HG03442 (cell line): Measurements from ENCODE around the gene BTBD1.

Experiments
- ATAC-seq: cut with Tn5 transposase; IDR thresholded peaks from one replicate; pipeline ENCODE4 v1.9.1; 2021; ENCODE audit warnings: mild to moderate bottlenecking, moderate library complexity; ENCODE audit not compliant: unreplicated experiment

BTBD1 gene

GRCh38 chr15:82999426-82999825, 67.6 kb downstream of the BTBD1 start:
- no peak for ATAC-seq

GRCh38 chr15:82995938-82996337, 71.1 kb downstream of the BTBD1 start:
- ATAC-seq, result no peak

GRCh38 chr15:82995076-82995475, 72.0 kb downstream of the BTBD1 start:
- no peak for ATAC-seq

GRCh38 chr15:82993144-82993543, 73.9 kb downstream of the BTBD1 start:
- ATAC-seq, result no peak

GRCh38 chr15:82992436-82992998, 74.5 kb downstream of the BTBD1 start:
- ATAC-seq, result no peak

GRCh38 chr15:82986442-82986780, 80.6 kb downstream of the BTBD1 start:
- ATAC-seq, result peak; percentile 22

GRCh38 chr15:82985688-82986441, 81.2 kb downstream of the BTBD1 start, which contains the start of gene RAMAC:
TSS of gene RAMAC (plus strand) at chr15:82986210. CDS start at chr15:82989019, 2,809 bp downstream.
- peak; percentile 89 for ATAC-seq

- ATAC-seq, result no peak
Measured at GRCh38 chr15:82980981-82981380, 86.1 kb downstream of the BTBD1 start.

GRCh38 chr15:82979726-82980125, 87.3 kb downstream of the BTBD1 start:
- no peak for ATAC-seq

- ATAC-seq, result no peak
Measured at GRCh38 chr15:82978438-82978837, 88.6 kb downstream of the BTBD1 start.

GRCh38 chr15:82977076-82977475, 90.0 kb downstream of the BTBD1 start:
- no peak for ATAC-seq

- ATAC-seq, result no peak
Measured at GRCh38 chr15:82972990-82973389, 94.1 kb downstream of the BTBD1 start.

- no peak for ATAC-seq
Measured at GRCh38 chr15:82971218-82971984, 95.7 kb downstream of the BTBD1 start.

GRCh38 chr15:82970696-82971095, 96.4 kb downstream of the BTBD1 start:
- no peak for ATAC-seq

GRCh38 chr15:82970078-82970686, 96.9 kb downstream of the BTBD1 start:
- ATAC-seq, result no peak

- no peak for ATAC-seq
Measured at GRCh38 chr15:82969353-82969752, 97.7 kb downstream of the BTBD1 start.

GRCh38 chr15:82968066-82968465, 99.0 kb downstream of the BTBD1 start:
- no peak for ATAC-seq

- ATAC-seq, result peak; percentile 75
Measured at GRCh38 chr15:82966671-82967071, 100.4 kb downstream of the BTBD1 start.
